ENCODE results near the gene SMURF2. TPM values are rescaled to one million over a fixed set of nuclear protein-coding genes. Genes with fewer than 3 reads are reported as not detected.
A peak's percentile ranks its signal among the peaks of the same experiment; 100 is the strongest.

SMURF2 gene
- total and polyA plus RNA-seq, 9 of the 15 experiments (the other 6 are each of a cell fraction or from before 2014, with no cell fraction given): 3.8 to 22.0 (median 14.8) TPM

GRCh38 chr17:64505340-64506200 is 156.5 kb downstream of the SMURF2 start (continued):
- TF ChIP-seq NKRF (IDR thresholded peaks at IDR 0.05; ENCODE audit: borderline replicate concordance) (peak; percentile 71), PHB2 (IDR thresholded peaks at IDR 0.05; ENCODE audit: low read depth) (0 out of 2 replicates have a peak, but pooled peaks have one; percentile 13), TBL1XR1 (IDR thresholded peaks at IDR 0.05; ENCODE audit: low read length in 2 of 2) (0 out of 4 replicates have a peak, but pooled peaks of 1 of the 2 experiments have one; percentile 47), ZNF232 (CRISPR knock-in tag; IDR thresholded peaks at IDR 0.05) (0 out of 2 replicates have a peak, but pooled peaks have one; percentile 63), ILF3 (IDR thresholded peaks at IDR 0.05; ENCODE audit: borderline replicate concordance) (peak; percentile 82; the same call in 1 of the 2 replicates), CTCF (IDR thresholded peaks at IDR 0.05 in 2 of 3, conservative IDR thresholded peaks at IDR 0.05 in 1 of 3; ENCODE audit: insufficient read depth in 2 of 3, low read depth in 1 of 3, low read length in 3 of 3) (no peak), HNRNPH1 (optimal IDR thresholded peaks at IDR 0.05; ENCODE audit: low read depth, low read length) (peak; percentile 59), CEBPG (CRISPR knock-in tag; IDR thresholded peaks at IDR 0.05) (0 out of 2 replicates have a peak, but pooled peaks have one; percentile 26), CEBPG (tag; conservative IDR thresholded peaks at IDR 0.05 in 1 of 2, IDR thresholded peaks at IDR 0.05 in 1 of 2) (no peak), STAT5B (CRISPR knock-in tag; IDR thresholded peaks at IDR 0.05) (no peak), HLTF (IDR thresholded peaks at IDR 0.05) (peak; percentile 56; the same call in 1 of the 2 replicates), NFRKB (IDR thresholded peaks at IDR 0.05; ENCODE audit: low read depth) (peak; percentile 99), NR2C2 (CRISPR knock-in tag; IDR thresholded peaks at IDR 0.05) (no peak; the same call in 1 of the 2 replicates), NR2C2 (tag; IDR thresholded peaks at IDR 0.05) (no peak), CUX1 (CRISPR knock-in tag; IDR thresholded peaks at IDR 0.05) (no peak), SRSF1 (IDR thresholded peaks at IDR 0.05; ENCODE audit: low read depth, low read length) (peak; percentile 93; the same call in 1 of the 2 replicates), CHD2 (IDR thresholded peaks at IDR 0.05; ENCODE audit: low read depth, low read length) (0 out of 2 replicates have a peak, but pooled peaks have one; percentile 6), PCBP2 (IDR thresholded peaks at IDR 0.05; ENCODE audit: low read depth, low read length, poor library complexity, severe bottlenecking) (no peak)

Measured in K562 (cell line).